HepG2 (cell line): Measurements from ENCODE around the gene IP6K3. TPM values are rescaled to one million over a fixed set of nuclear protein-coding genes. Genes with fewer than 3 reads are reported as not detected.
A peak's percentile ranks its signal among the peaks of the same experiment; 100 is the strongest.

ENCODE experiments used
- ATAC-seq: fragments of 200-7000 bp; cut with Tn5 transposase; 3 replicates; pipeline ENCODE4 v1.9.1; 2020; ENCODE audit warnings: mild to moderate bottlenecking, moderate library complexity
- BruUV-seq: library from RNA; stranded (reverse); fragments of 400-500 nt; replicated peaks from 2 replicates; lab custom pipeline; 2021; lab: Mats Ljungman, UMichigan
- CTCF ChIA-PET: fragments of 300-600 bp; formaldehyde crosslinking; extraction: SDS; loops from one replicate; lab custom pipeline; 2021; ENCODE audit warnings: low total read pairs, inconsistent platforms, low intra/inter-chr PET ratio; lab: Yijun Ruan, JAX
- POLR2A ChIA-PET: fragments of 350-600 bp; sonication (Branson Sonifier 250); formaldehyde crosslinking; loops from one replicate; lab custom pipeline; 2020; ENCODE audit warnings: antibody characterized with exemption, inconsistent platforms; lab: Yijun Ruan, JAX
- DNase-seq: peaks from one replicate; pipeline ENCODE4 v3.0.0-alpha.2; 2015; ENCODE audit warnings: low spot score
- FAIRE-seq: peaks from 3 replicates; lab custom pipeline; 2011; peaks lifted over from hg19 to GRCh38; lab: Jason Lieb, UNC
- H2AFZ ChIP-seq: one replicate; pipeline ENCODE4 v1.6.1; 2011; ENCODE audit warnings: low read length, inconsistent platforms
- H3K27ac ChIP-seq: fragments of 300-600 bp; 3 replicates; pipeline ENCODE4 v1.8.0; 2011; ENCODE audit warnings: mixed run types, mild to moderate bottlenecking, mixed read lengths, low read length, inconsistent platforms; ENCODE audit not compliant: insufficient read depth; ENCODE audit errors: extremely low read length
- H3K27me3 ChIP-seq, 2 experiments: fragments of 200-600 bp in 1 of 2; 2 replicates in 1 of 2; 3 replicates in 1 of 2; pipeline versions ENCODE4 v1.6.0 to v1.8.0; 2011; ENCODE audit warnings: low read length in 2 of 2, mild to moderate bottlenecking in 2 of 2, moderate library complexity in 2 of 2, inconsistent platforms in 1 of 2; ENCODE audit not compliant: insufficient read depth in 2 of 2, control insufficient read depth in 1 of 2
- H3K36me3 ChIP-seq, 2 experiments: fragments of 200-600 bp in 1 of 2; replicated peaks in 1 of 2; 2 replicates in 1 of 2; 3 replicates in 1 of 2; pipeline versions ENCODE4 v1.5.1 to v1.8.0; 2011; ENCODE audit warnings: low read length in 2 of 2, inconsistent platforms in 1 of 2; ENCODE audit not compliant: insufficient read depth in 2 of 2, control insufficient read depth in 1 of 2
- H3K4me1 ChIP-seq: 2 replicates; pipeline ENCODE4 v1.5.1; 2012; ENCODE audit warnings: low read length, inconsistent platforms; ENCODE audit not compliant: insufficient read depth
- H3K4me2 ChIP-seq: 2 replicates; pipeline ENCODE4 v1.6.0; 2011; ENCODE audit warnings: low read depth, low read length, inconsistent platforms
- H3K4me3 ChIP-seq, 3 experiments: fragments of 200-600 bp in 1 of 3; sonication (generic), shearing (Covaris generic) in 1 of 3; replicated peaks in 1 of 3; 2 replicates each; pipeline ENCODE4 v1.5.1; 2011 to 2016; ENCODE audit warnings: low read length in 3 of 3, inconsistent platforms in 2 of 3, low read depth in 2 of 3, mild to moderate bottlenecking in 2 of 3, control low read depth in 1 of 3, mixed read lengths in 1 of 3; ENCODE audit not compliant: insufficient read depth in 1 of 3
- H3K79me2 ChIP-seq: one replicate; pipeline ENCODE4 v1.6.1; 2011; ENCODE audit warnings: low read length, inconsistent platforms; ENCODE audit not compliant: insufficient read depth
- H3K9ac ChIP-seq: 2 replicates; pipeline ENCODE4 v1.6.0; 2011; ENCODE audit warnings: mild to moderate bottlenecking, low read depth, low read length, inconsistent platforms; ENCODE audit not compliant: insufficient read depth
- H3K9me3 ChIP-seq: 2 replicates; pipeline ENCODE4 v1.5.1; 2012; ENCODE audit warnings: mild to moderate bottlenecking, low read length
- H4K20me1 ChIP-seq: 2 replicates; pipeline ENCODE4 v1.6.0; 2011; ENCODE audit warnings: inconsistent platforms, mild to moderate bottlenecking, low read length, moderate library complexity; ENCODE audit not compliant: insufficient read depth
- EZH2 ChIP-seq: conservative IDR thresholded peaks from 2 replicates; pipeline ENCODE4 v1.6.1; 2012; ENCODE audit warnings: mild to moderate bottlenecking, low read depth, low read length, moderate library complexity
- KLF15 ChIP-seq: sonication (generic); formaldehyde crosslinking; IDR thresholded peaks from 2 replicates; pipeline ENCODE4 v1.8.1; 2023; ENCODE audit warnings: borderline replicate concordance, mild to moderate bottlenecking, inconsistent platforms, missing genetic modification reagents, mixed read lengths
- MEF2D ChIP-seq: sonication (generic); formaldehyde crosslinking; IDR thresholded peaks from 2 replicates; pipeline ENCODE4 v1.5.1; 2020; ENCODE audit warnings: mild to moderate bottlenecking, missing genetic modification reagents
- SP140L ChIP-seq: sonication (generic); formaldehyde crosslinking; IDR thresholded peaks from 2 replicates; pipeline ENCODE4 v1.4.0; 2020; ENCODE audit warnings: missing genetic modification reagents, borderline replicate concordance
- SRSF4 ChIP-seq: fragments of 200-400 bp; formaldehyde crosslinking; IDR thresholded peaks from one replicate; pipeline ENCODE4 v1.6.1; 2018; ENCODE audit warnings: mild to moderate bottlenecking, low read depth, low read length, moderate library complexity; ENCODE audit not compliant: poor library complexity, severe bottlenecking
- WIZ ChIP-seq: sonication (generic); formaldehyde crosslinking; IDR thresholded peaks from 2 replicates; pipeline ENCODE4 v1.5.1; 2020; ENCODE audit warnings: mild to moderate bottlenecking, missing genetic modification reagents
- ZNF282 ChIP-seq: fragments of 450-650 bp; IDR thresholded peaks from 2 replicates; pipeline ENCODE4 v1.6.1; 2018; ENCODE audit not compliant: partially characterized antibody
- ZNF414 ChIP-seq: sonication (generic); formaldehyde crosslinking; IDR thresholded peaks from 2 replicates; pipeline ENCODE4 v1.5.0; 2020; ENCODE audit warnings: missing genetic modification reagents
- ZNF607 ChIP-seq: sonication (generic); formaldehyde crosslinking; IDR thresholded peaks from 2 replicates; pipeline ENCODE4 v1.5.1; 2020; ENCODE audit warnings: missing genetic modification reagents, mild to moderate bottlenecking, borderline replicate concordance
- WGBS: methylation state at CpG from one replicate; pipeline ENCODE4 v1.1.6; 2017; ENCODE audit warnings: low lambda C conversion rate; 5-methylcytosine and 5-hydroxymethylcytosine counted together
- in situ Hi-C: cut with HindIII; loops from 2 replicates; pipeline ENCODE4 v1.10.0; 2017; ENCODE audit warnings: low pct_unique_long_range_greater_than_20kb; ENCODE audit not compliant: extremely low pct_ligation_motif_present
- intact Hi-C: fragments of 100-400 bp; cut with micrococcal nuclease; formaldehyde crosslinking; loops from one replicate; pipeline ENCODE4 v1.10.0; 2022; ENCODE audit not compliant: unreplicated experiment
- polyA plus RNA-seq, 8 experiments: library from polyadenylated mRNA; depleted of rRNA in 3 of 8; stranded (reverse) in 7 of 8; unstranded in 1 of 8; fragments of >200 nt; fragmentation: Illumina TruSeq in 4 of 8; extraction: Trizol in 4 of 8; gene quantifications; 2 replicates each; pipeline versions ENCODE4 v1.2.1 to v1.2.3, GENCODE V29; 2011 to 2016; ENCODE audit warnings: low read depth in 4 of 8, missing spikeins in 1 of 8, mixed read lengths in 1 of 8; ENCODE audit not compliant: insufficient read depth in 1 of 8
- total RNA-seq, 5 experiments: library from RNA; depleted of rRNA; stranded (reverse); fragments of >200 nt; fragmentation: Illumina TruSeq; extraction: Trizol; gene quantifications; 2 replicates each; pipeline ENCODE4 v1.2.3, GENCODE V29; 2016; ENCODE audit warnings: low read depth in 1 of 5
- TF ChIP-seq, protein P1 (sequence below): sonication (generic); formaldehyde crosslinking; conservative IDR thresholded peaks from 2 replicates; pipeline ENCODE4 v1.4.0; 2020; ENCODE audit warnings: mild to moderate bottlenecking, missing genetic modification reagents, moderate library complexity
- TF ChIP-seq, protein P2 (sequence below): sonication (generic); formaldehyde crosslinking; IDR thresholded peaks from 2 replicates; pipeline ENCODE4 v1.5.1; 2020; ENCODE audit warnings: mild to moderate bottlenecking, missing genetic modification reagents, borderline replicate concordance

The IP6K3 gene
- total and polyA plus RNA-seq, 2 of the 13 experiments (the other 11 are each of a cell fraction or from before 2014, with no cell fraction given), result 0.11 to 0.18 TPM

- BruUV-seq, result no TSS peak
- CTCF ChIA-PET, result interaction anchor here (0.7 to 4.2 kb wide), 6 partner anchors 17 to 393 kb away, joined by 4 to 77 read pairs (median 7); partner anchors contain the start of genes IP6K3 and UQCC2
- ATAC-seq, result peak; percentile 57
- no peaks in the 10 kb centered on the region for H3K36me3 ChIP-seq
- peaks cover 36% of the 10 kb centered on the region for H3K4me1 ChIP-seq
- in situ Hi-C loops (loop anchor here (5.0 to 10.0 kb wide), 3 partner anchors 49 to 393 kb away; partner anchors contain the start of genes BAK1 and UQCC2), intact Hi-C loops (no loop called here)
- 0% methylated on average over 2 of the region's 2 CpGs for WGBS
- peak overlapping the region; percentile 19; the same call in 1 of the 2 replicates for H3K9ac ChIP-seq
- DNase-seq, result no peak
- peak overlapping the region; percentile 65 for H3K4me2 ChIP-seq
- peaks cover 7% of the 10 kb centered on the region in 2 experiments; a peak in 4 of 5 replicates for H3K27me3 ChIP-seq
- H3K27ac ChIP-seq, result peak overlapping the region; percentile 39
- TF ChIP-seq WIZ (CRISPR knock-in tag) (0 out of 2 replicates have a peak, but pooled peaks have one; percentile 8), SP140L (CRISPR knock-in tag) (no peak), KLF15 (CRISPR knock-in tag) (0 out of 2 replicates have a peak, but pooled peaks have one; percentile 50), MEF2D (CRISPR knock-in tag) (no peak), ZNF607 (CRISPR knock-in tag) (0 out of 2 replicates have a peak, but pooled peaks have one; percentile 12), EZH2 (no peak), SRSF4 (no peak), ZNF282 (no peak), ZNF414 (CRISPR knock-in tag) (0 out of 2 replicates have a peak, but pooled peaks have one; percentile 4)
- TF ChIP-seq, protein P1, sequence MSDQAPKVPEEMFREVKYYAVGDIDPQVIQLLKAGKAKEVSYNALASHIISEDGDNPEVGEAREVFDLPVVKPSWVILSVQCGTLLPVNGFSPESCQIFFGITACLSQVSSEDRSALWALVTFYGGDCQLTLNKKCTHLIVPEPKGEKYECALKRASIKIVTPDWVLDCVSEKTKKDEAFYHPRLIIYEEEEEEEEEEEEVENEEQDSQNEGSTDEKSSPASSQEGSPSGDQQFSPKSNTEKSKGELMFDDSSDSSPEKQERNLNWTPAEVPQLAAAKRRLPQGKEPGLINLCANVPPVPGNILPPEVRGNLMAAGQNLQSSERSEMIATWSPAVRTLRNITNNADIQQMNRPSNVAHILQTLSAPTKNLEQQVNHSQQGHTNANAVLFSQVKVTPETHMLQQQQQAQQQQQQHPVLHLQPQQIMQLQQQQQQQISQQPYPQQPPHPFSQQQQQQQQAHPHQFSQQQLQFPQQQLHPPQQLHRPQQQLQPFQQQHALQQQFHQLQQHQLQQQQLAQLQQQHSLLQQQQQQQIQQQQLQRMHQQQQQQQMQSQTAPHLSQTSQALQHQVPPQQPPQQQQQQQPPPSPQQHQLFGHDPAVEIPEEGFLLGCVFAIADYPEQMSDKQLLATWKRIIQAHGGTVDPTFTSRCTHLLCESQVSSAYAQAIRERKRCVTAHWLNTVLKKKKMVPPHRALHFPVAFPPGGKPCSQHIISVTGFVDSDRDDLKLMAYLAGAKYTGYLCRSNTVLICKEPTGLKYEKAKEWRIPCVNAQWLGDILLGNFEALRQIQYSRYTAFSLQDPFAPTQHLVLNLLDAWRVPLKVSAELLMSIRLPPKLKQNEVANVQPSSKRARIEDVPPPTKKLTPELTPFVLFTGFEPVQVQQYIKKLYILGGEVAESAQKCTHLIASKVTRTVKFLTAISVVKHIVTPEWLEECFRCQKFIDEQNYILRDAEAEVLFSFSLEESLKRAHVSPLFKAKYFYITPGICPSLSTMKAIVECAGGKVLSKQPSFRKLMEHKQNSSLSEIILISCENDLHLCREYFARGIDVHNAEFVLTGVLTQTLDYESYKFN, result no peak
- TF ChIP-seq, protein P2, sequence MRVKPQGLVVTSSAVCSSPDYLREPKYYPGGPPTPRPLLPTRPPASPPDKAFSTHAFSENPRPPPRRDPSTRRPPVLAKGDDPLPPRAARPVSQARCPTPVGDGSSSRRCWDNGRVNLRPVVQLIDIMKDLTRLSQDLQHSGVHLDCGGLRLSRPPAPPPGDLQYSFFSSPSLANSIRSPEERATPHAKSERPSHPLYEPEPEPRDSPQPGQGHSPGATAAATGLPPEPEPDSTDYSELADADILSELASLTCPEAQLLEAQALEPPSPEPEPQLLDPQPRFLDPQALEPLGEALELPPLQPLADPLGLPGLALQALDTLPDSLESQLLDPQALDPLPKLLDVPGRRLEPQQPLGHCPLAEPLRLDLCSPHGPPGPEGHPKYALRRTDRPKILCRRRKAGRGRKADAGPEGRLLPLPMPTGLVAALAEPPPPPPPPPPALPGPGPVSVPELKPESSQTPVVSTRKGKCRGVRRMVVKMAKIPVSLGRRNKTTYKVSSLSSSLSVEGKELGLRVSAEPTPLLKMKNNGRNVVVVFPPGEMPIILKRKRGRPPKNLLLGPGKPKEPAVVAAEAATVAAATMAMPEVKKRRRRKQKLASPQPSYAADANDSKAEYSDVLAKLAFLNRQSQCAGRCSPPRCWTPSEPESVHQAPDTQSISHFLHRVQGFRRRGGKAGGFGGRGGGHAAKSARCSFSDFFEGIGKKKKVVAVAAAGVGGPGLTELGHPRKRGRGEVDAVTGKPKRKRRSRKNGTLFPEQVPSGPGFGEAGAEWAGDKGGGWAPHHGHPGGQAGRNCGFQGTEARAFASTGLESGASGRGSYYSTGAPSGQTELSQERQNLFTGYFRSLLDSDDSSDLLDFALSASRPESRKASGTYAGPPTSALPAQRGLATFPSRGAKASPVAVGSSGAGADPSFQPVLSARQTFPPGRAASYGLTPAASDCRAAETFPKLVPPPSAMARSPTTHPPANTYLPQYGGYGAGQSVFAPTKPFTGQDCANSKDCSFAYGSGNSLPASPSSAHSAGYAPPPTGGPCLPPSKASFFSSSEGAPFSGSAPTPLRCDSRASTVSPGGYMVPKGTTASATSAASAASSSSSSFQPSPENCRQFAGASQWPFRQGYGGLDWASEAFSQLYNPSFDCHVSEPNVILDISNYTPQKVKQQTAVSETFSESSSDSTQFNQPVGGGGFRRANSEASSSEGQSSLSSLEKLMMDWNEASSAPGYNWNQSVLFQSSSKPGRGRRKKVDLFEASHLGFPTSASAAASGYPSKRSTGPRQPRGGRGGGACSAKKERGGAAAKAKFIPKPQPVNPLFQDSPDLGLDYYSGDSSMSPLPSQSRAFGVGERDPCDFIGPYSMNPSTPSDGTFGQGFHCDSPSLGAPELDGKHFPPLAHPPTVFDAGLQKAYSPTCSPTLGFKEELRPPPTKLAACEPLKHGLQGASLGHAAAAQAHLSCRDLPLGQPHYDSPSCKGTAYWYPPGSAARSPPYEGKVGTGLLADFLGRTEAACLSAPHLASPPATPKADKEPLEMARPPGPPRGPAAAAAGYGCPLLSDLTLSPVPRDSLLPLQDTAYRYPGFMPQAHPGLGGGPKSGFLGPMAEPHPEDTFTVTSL (CRISPR knock-in tag), result 0 out of 2 replicates have a peak, but pooled peaks have one; percentile 9
- FAIRE-seq, result no peak
- H4K20me1 ChIP-seq, result no peaks in the 10 kb centered on the region
- no peaks in the 10 kb centered on the region for H3K79me2 ChIP-seq
- POLR2A ChIA-PET, result interaction anchor here (0.9 to 5.3 kb wide), 10 partner anchors 10 to 181 kb away, joined by 3 to 61 read pairs (median 9); partner anchors contain the start of genes BAK1, IP6K3, LEMD2 and UQCC2
- H2AFZ ChIP-seq, result no peak overlapping the region
- peak overlapping the region in 1 of 3 experiments; percentile 41; a peak in 1 of 6 replicates for H3K4me3 ChIP-seq
- H3K9me3 ChIP-seq, result no peaks in the 10 kb centered on the region
Observed at GRCh38 chr6:33761581-33761921, 14.8 kb upstream of the IP6K3 start.
